SHP77 (cell line): Measurements from ENCODE around the gene CHRNB4.
"Not testable (repeated sequence)": the region's sequence is repeated elsewhere in the genome, so short reads cannot be mapped to it uniquely, and the experiment has no call there.

Experiments
- DNase-seq, 2 experiments: peaks; one replicate each; lab custom pipeline; 2025; lab: John Stamatoyannopoulos, UW

The CHRNB4 gene

GRCh38 chr15:78641102-78641748 lies at the start of gene CHRNB4:
TSS of gene CHRNB4 (minus strand) at chr15:78641210. CDS start at chr15:78641133, 77 bp downstream.
- no peak for DNase-seq

- DNase-seq, result no peak
These were observed 48.6 kb upstream of the CHRNB4 start for GRCh38 chr15:78689626-78690025.

GRCh38 chr15:78685925-78686324 lies 44.9 kb upstream of the CHRNB4 start:
- DNase-seq, result no peak

- DNase-seq, result no peak
These were observed 44.3 kb upstream of the CHRNB4 start for GRCh38 chr15:78685159-78685921.

- no peak for DNase-seq
These were observed 43.6 kb upstream of the CHRNB4 start for GRCh38 chr15:78684657-78685056.

GRCh38 chr15:78683599-78683998 lies 42.6 kb upstream of the CHRNB4 start:
- DNase-seq, result not testable (repeated sequence)

- DNase-seq, result no peak
These were observed 41.8 kb upstream of the CHRNB4 start for GRCh38 chr15:78682693-78683410.

GRCh38 chr15:78682004-78682651 lies 41.1 kb upstream of the CHRNB4 start:
- no peak for DNase-seq

- no peak for DNase-seq
These were observed 40.4 kb upstream of the CHRNB4 start for GRCh38 chr15:78681281-78682003.

GRCh38 chr15:78680431-78681075 lies 39.5 kb upstream of the CHRNB4 start:
- no peak for DNase-seq

- no peak for DNase-seq
These were observed 38.1 kb upstream of the CHRNB4 start for GRCh38 chr15:78679089-78679511.

- DNase-seq, result no peak
These were observed 35.6 kb upstream of the CHRNB4 start for GRCh38 chr15:78676424-78677110.

GRCh38 chr15:78675617-78676360 lies 34.8 kb upstream of the CHRNB4 start:
- no peak for DNase-seq

GRCh38 chr15:78675206-78675605 lies 34.2 kb upstream of the CHRNB4 start:
- DNase-seq, result no peak

GRCh38 chr15:78673917-78674444 lies 33.0 kb upstream of the CHRNB4 start:
- no peak for DNase-seq

GRCh38 chr15:78673476-78673875 lies 32.5 kb upstream of the CHRNB4 start:
- DNase-seq, result no peak

- no peak for DNase-seq
These were observed 31.4 kb upstream of the CHRNB4 start for GRCh38 chr15:78672285-78673014.

- DNase-seq, result no peak
These were observed 30.7 kb upstream of the CHRNB4 start for GRCh38 chr15:78671626-78672211.
